Measurements from ENCODE around the gene TIAM2. TPM values are rescaled to one million over a fixed set of nuclear protein-coding genes. Genes with fewer than 3 reads are reported as not detected.

Gene TIAM2
- total RNA-seq, 6 donors from 2014 or later, result 5.6 to 25.1 (median 7.7) TPM

DNA sequence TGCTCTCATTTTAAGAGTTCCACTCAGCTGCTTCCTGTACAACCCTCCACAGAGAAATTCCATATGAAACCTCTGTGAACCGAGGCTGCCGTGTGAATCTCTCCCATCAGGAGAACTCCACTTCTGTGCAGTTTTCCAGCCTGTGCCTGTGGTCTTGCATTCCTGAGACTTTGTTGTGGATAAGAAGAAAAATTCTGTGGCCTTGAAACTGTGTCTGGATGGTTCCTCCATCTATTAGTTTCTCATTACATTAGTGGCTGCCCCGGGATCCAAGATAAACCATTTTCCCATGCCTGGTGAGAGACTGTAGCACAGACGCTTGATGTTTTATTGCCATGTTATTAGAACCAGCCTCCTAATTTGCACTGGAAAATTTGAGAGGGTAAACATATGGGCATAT lies 40.8 kb upstream of the TIAM2 start:
- ATAC-seq (ENCODE audit: low FRiP score in 2 of 2), result no peak
- no peaks in the 10 kb centered on the region for H3K27me3 ChIP-seq
- no peaks in the 10 kb centered on the region for H3K9me3 ChIP-seq
- 83 to 93% methylated on average over 4 of the region's 4 CpGs for WGBS, 2 donors
- no peak for DNase-seq
- H3K4me3 ChIP-seq, result no peak overlapping the region
- no peaks in the 10 kb centered on the region for H3K36me3 ChIP-seq
- no peak for TF ChIP-seq CTCF (IDR thresholded peaks at IDR 0.05)
- no peak for TF ChIP-seq EP300 (IDR thresholded peaks at IDR 0.05)
- no peak for TF ChIP-seq POLR2A (IDR thresholded peaks at IDR 0.05)
- TF ChIP-seq POLR2AphosphoS5 (IDR thresholded peaks at IDR 0.05), result no peak
- no peaks in the 10 kb centered on the region for H3K4me1 ChIP-seq
- no peak overlapping the region for H3K27ac ChIP-seq

DNA sequence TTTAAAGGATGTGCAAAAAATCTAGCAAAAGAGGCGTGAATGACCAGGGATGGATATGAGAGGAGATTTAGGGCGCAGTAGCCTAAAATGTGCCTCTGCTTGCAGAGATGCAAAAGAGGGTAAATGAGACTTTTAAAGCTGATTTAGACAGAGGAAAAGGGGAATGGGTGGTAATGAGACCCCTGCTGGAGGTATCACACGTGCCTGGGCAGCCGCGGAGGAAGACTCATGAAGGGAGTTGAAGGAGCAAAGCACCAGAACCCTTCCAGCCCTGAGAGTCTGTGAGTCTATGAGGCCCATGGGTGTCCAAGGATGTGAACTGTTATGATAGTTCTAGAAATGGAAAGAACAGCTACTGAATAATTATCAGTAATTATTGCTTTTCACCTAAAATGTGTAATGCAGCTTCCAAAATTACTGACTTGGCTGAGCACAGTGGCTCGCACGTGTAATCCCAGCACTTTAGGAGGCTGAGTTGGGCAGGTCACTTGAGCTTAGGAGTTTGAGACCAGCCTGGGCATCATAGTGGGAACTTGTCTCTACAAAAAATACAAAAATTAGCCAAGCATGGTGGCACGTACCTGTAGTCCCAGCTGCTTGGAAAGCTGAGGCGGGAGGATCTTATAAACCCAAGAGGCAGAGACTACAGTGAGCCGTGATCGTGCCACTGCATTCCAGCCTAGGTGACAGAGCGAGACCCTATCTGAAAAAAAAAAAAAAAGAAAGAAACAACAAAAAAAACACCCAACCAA lies 38.2 kb upstream of the TIAM2 start:
- TF ChIP-seq POLR2AphosphoS5 (IDR thresholded peaks at IDR 0.05) (no peak), POLR2A (IDR thresholded peaks at IDR 0.05) (no peak), EP300 (IDR thresholded peaks at IDR 0.05) (no peak), CTCF (IDR thresholded peaks at IDR 0.05) (no peak)
- ATAC-seq (ENCODE audit: low FRiP score in 2 of 2) (no peak), DNase-seq (no peak)
- no peaks in the 10 kb centered on the region for H3K9me3 ChIP-seq
- H3K27ac ChIP-seq, result no peak overlapping the region
- H3K4me1 ChIP-seq, result no peaks in the 10 kb centered on the region
- no peaks in the 10 kb centered on the region for H3K36me3 ChIP-seq
- 88% methylated on average over 12 of the region's 12 CpGs for WGBS, 2 donors
- no peaks in the 10 kb centered on the region for H3K27me3 ChIP-seq
- H3K4me3 ChIP-seq, result no peak overlapping the region

GRCh38 chr6:154958469-154958868 lies 36.6 kb upstream of the TIAM2 start:
- no peak for DNase-seq
- Histone ChIP-seq H3K9me3 (no peaks in the 10 kb centered on the region), H3K4me1 (no peaks in the 10 kb centered on the region), H3K4me3 (no peak overlapping the region), H3K27me3 (no peaks in the 10 kb centered on the region), H3K27ac (no peak overlapping the region), H3K36me3 (peaks cover 0 to 7% (median 0%) of the 10 kb centered on the region in 4 donors)
- WGBS, 2 donors, result 69 to 79% methylated on average over 7 of the region's 7 CpGs
- TF ChIP-seq EP300 (IDR thresholded peaks at IDR 0.05) (no peak), POLR2A (IDR thresholded peaks at IDR 0.05) (no peak), POLR2AphosphoS5 (IDR thresholded peaks at IDR 0.05) (no peak), CTCF (IDR thresholded peaks at IDR 0.05) (no peak)
- no peak for ATAC-seq (ENCODE audit: low FRiP score in 2 of 2)

DNA sequence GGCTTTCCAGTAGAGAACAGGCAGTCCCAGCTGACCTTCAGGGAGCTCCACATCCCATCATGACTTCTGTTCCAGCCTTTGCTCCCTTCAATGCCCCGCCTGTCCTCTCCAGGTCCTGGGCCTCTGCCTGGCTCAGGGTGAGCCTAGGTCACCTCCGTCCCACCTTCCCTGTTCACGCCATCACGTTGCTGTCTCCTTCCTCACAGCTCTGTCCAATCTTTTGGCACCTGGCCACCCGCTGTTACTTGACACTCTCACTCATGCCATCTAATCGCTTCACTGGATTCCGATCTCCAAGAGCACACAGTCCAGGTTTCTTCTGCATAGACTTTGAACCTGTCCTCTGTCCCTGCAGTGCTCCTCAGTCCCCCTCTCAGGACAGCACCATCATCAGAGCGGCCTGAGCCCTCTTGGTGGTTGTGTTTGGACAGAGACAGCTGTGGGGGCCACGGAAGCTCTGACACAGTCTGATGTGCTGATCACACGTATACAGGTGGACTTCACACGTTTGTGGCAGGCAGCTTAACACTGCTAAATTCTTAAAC lies 34.7 kb upstream of the TIAM2 start:
- 89 to 92% methylated on average over 11 of the region's 11 CpGs for WGBS, 2 donors
- H3K27ac ChIP-seq, result no peak overlapping the region
- peaks cover 0 to 7% (median 2%) of the 10 kb centered on the region in 4 donors for H3K36me3 ChIP-seq
- H3K4me1 ChIP-seq, result no peaks in the 10 kb centered on the region
- no peaks in the 10 kb centered on the region for H3K27me3 ChIP-seq
- no peak for ATAC-seq (ENCODE audit: low FRiP score in 2 of 2)
- no peaks in the 10 kb centered on the region for H3K9me3 ChIP-seq
- no peak overlapping the region for H3K4me3 ChIP-seq
- no peak for DNase-seq
- TF ChIP-seq POLR2AphosphoS5 (IDR thresholded peaks at IDR 0.05), result no peak
- TF ChIP-seq CTCF (IDR thresholded peaks at IDR 0.05), result no peak
- no peak for TF ChIP-seq EP300 (IDR thresholded peaks at IDR 0.05)
- TF ChIP-seq POLR2A (IDR thresholded peaks at IDR 0.05), result no peak

Measured in upper lobe of left lung (tissue), 6 donors.